ENCODE data around the gene CDON.

Gene CDON

GRCh38 chr11:125998267-125998666 is 64.4 kb downstream of the CDON start:
- TF ChIP-seq CTCF (IDR thresholded peaks at IDR 0.05) = no peak
- intact Hi-C loops (cut with DNase I; ENCODE audit: low total_unique reads) = no loop called here
- peaks cover 0 to 7% (median 7%) of the 10 kb centered on the region in 3 donors for H3K36me3 ChIP-seq
- no peak for DNase-seq
- no peaks in the 10 kb centered on the region for H3K4me1 ChIP-seq
- no peak overlapping the region for H3K27ac ChIP-seq
- no peak overlapping the region for H3K4me3 ChIP-seq
- H3K27me3 ChIP-seq = no peaks in the 10 kb centered on the region
- H3K9me3 ChIP-seq = no peaks in the 10 kb centered on the region

- Histone ChIP-seq H3K27me3 (no peaks in the 10 kb centered on the region), H3K27ac (no peak overlapping the region), H3K4me3 (no peak overlapping the region), H3K4me1 (no peaks in the 10 kb centered on the region), H3K9me3 (no peaks in the 10 kb centered on the region), H3K36me3 (peaks cover 0 to 7% (median 7%) of the 10 kb centered on the region in 3 donors)
- DNase-seq = no peak
- intact Hi-C loops (cut with DNase I; ENCODE audit: low total_unique reads) = no loop called here
- TF ChIP-seq CTCF (IDR thresholded peaks at IDR 0.05) = no peak
These were observed 67.4 kb downstream of the CDON start for GRCh38 chr11:125995313-125995712.

DNA sequence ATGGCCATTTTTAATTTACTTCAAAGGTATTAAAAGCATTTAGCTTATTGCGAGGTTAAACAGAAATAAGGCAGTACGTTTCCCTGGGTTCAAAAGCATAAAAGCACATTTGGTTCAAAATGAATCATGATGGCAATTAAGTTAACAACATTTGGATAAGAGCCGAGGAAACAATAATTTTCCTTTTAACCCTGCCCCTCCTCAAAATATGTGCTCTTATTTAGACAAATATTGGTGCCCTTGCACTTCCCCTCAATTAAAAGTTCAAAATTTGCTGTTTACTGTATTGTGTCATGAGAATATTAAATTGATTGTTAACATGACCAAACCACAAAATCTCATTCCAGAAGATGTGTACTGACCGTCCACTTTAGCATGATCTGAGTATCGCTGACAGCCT is 68.2 kb downstream of the CDON start:
- peaks cover 0 to 7% (median 7%) of the 10 kb centered on the region in 3 donors for H3K36me3 ChIP-seq
- H3K9me3 ChIP-seq = no peaks in the 10 kb centered on the region
- no peak for DNase-seq
- H3K27ac ChIP-seq = no peak overlapping the region
- intact Hi-C loops (cut with DNase I; ENCODE audit: low total_unique reads) = no loop called here
- H3K4me3 ChIP-seq = no peak overlapping the region
- no peaks in the 10 kb centered on the region for H3K27me3 ChIP-seq
- no peak for TF ChIP-seq CTCF (IDR thresholded peaks at IDR 0.05)
- H3K4me1 ChIP-seq = no peaks in the 10 kb centered on the region

DNA sequence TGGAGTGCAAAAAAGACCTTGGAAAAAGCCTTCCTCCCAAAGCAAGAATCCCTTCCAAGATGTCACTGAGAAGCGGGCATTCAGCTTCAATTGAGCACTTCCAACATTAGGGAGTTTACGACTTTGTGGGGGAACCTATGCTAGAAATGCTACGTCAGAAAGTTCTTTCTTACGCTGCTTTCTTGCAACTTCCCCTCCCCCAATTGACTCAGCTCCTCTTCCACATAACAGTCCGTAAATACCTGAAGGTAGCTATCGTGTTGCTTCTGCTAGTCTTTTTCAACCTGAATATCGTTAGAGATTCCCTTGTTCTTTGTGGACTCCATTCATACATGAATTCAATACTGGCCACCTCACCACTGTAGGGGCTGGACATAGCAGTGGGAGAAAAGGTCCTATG is 69.8 kb downstream of the CDON start:
- Histone ChIP-seq H3K4me3 (no peak overlapping the region), H3K27ac (no peak overlapping the region), H3K36me3 (peaks cover 0 to 7% (median 0%) of the 10 kb centered on the region in 3 donors), H3K4me1 (no peaks in the 10 kb centered on the region), H3K9me3 (no peaks in the 10 kb centered on the region), H3K27me3 (no peaks in the 10 kb centered on the region)
- no peak for DNase-seq
- no peak for TF ChIP-seq CTCF (IDR thresholded peaks at IDR 0.05)
- intact Hi-C loops (cut with DNase I; ENCODE audit: low total_unique reads) = no loop called here

DNA sequence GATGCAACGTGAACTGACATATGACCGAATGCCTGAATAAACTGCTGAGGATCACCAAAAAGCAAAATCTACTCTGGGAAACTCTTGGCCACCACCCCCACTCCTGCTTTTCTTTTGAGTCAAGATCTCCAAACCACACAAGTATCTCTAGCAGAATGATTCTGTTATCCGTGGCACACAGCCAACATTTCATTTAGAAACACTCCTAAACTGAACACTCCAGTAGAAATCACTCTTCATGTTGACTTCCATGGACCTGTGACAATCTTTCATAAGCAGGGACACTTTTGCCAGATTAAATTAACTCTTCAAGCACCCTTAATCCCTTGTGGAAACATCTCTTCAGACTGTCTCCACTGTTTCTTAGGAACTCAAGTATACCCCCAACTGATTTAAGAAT is 72.4 kb downstream of the CDON start:
- H3K27ac ChIP-seq = peak overlapping the region in 1 of 2 donors; percentile 1
- peak in 1 of 2 donors; percentile 71 for DNase-seq
- intact Hi-C loops (cut with DNase I; ENCODE audit: low total_unique reads) = no loop called here

More for the DNA sequence above, 72.4 kb downstream of the CDON start:
- Histone ChIP-seq H3K4me3 (no peak overlapping the region), H3K27me3 (no peaks in the 10 kb centered on the region), H3K9me3 (no peaks in the 10 kb centered on the region), H3K4me1 (no peaks in the 10 kb centered on the region), H3K36me3 (no peaks in the 10 kb centered on the region)
- TF ChIP-seq CTCF (IDR thresholded peaks at IDR 0.05) = no peak
